HG02870 (cell line): Measurements from ENCODE around the gene HOMEZ.
"Not testable (repeated sequence)": the region's sequence is repeated elsewhere in the genome, so short reads cannot be mapped to it uniquely, and the experiment has no call there.

Source experiments
- ATAC-seq: cut with Tn5 transposase; IDR thresholded peaks from one replicate; pipeline ENCODE4 v1.9.1; 2021; ENCODE audit warnings: mild to moderate bottlenecking, moderate library complexity; ENCODE audit not compliant: unreplicated experiment

HOMEZ gene

DNA sequence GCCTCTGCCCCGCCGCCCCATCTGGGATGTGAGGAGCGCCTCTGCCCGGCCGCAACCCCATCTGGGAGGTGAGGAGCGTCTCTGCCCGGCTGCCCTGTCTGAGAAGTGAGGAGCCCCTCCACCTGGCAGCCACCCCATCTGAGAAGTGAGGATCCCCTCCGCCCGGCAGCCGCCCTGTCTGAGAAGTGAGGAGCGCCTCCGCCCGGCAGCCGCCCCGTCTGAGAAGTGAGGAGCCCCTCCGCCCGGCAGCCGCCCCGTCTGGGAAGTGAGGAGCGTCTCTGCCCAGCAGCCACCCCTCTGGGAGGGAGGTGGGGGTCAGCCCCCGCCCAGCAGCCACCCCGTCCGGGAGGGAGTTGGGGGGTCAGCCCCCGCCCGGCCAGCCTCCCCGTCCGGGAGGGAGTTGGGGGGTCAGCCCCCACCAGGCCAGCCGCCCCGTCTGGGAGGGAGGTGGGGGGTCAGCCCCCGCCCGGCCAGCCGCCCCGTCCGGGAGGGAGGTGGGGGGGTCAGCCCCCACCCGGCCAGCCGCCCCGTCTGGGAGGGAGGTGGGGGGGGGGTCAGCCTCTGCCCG is 53.6 kb downstream of the HOMEZ start:
- ATAC-seq: not testable (repeated sequence)

DNA sequence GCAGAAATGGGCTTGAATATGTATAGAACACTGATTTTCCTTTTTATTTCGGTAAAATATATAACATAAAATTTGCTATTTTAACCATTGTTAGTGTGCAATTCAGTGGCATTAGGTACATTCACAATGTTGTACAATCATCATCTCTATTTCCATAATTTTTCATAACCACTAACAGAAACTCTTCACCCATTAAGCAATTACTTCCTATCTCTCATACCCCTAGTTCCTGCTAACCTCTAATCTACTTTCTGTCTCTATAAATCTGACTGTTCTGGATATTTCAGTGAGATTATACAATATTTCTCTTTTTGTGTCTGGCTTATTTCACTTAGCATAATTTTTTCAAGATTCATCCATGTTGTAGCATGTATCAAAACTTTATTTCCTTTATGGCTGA is 57.1 kb downstream of the HOMEZ start:
- ATAC-seq: no peak

DNA sequence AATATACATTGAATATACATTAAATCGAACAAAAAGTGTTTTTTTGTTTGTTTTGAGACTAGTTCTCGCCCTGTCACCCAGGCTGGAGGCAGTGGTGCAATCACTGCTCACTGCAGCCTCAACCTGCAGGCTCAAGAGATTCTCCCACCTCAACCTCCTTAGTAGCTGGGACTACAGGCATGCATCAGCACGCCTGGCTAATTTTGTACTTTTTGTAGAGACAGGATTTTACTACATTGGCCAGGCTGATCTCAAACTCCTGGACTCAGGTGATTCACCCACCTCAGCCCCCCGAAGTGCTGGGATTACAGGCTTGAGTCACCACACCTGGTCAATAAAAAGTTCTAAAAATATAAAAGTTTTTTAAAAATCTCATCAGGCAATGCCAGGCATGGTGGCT is 58.4 kb downstream of the HOMEZ start:
- no peak for ATAC-seq

DNA sequence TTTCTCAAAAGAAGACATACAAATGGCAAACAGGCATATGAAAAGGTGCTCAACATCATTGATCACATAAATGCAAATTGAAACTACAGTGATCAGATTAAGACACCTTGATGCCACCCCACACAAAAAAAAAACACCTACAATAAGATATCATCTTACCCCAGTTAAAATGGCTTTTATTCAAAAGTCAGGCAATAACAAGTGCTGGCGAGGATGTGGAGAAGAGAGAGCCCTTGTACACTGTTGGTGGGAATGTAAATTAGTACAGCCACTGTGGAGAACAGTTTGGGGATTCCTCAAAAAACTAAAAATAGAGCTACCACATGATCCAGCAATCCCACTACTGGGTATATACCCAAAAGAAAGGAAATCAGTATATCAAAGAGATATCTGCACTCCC is 61.0 kb downstream of the HOMEZ start:
- not testable (repeated sequence) for ATAC-seq
